SK-N-MC (cell line): ENCODE measurements around the gene ANO10.

Experiments
- EZH2 ChIP-seq: fragments of 200-600 bp; sonication (generic); IDR thresholded peaks from one replicate; pipeline ENCODE4 v1.6.1; 2017; ENCODE audit warnings: antibody characterized with exemption
- POLR2AphosphoS5 ChIP-seq: IDR thresholded peaks from 2 replicates; pipeline ENCODE4 v1.6.1; 2012; ENCODE audit warnings: mild to moderate bottlenecking, low read depth, low read length, borderline replicate concordance

GRCh38 chr3:43573576-43573975 lies 48.2 kb downstream of the ANO10 start:
- TF ChIP-seq EZH2 (no peak), POLR2AphosphoS5 (no peak)
